GM12873 (cell line): ENCODE data around the gene CYP4B1.

ENCODE experiments used
- CTCF ChIP-seq: IDR thresholded peaks from 2 replicates; pipeline ENCODE4 v1.5.1; 2012; ENCODE audit warnings: low read depth, mild to moderate bottlenecking, moderate library complexity, low read length, control low read depth; ENCODE audit not compliant: insufficient read depth; ENCODE audit errors: missing control alignments

Gene CYP4B1

GRCh38 chr1:46819335-46819734 lies 20.5 kb downstream of the CYP4B1 start:
- TF ChIP-seq CTCF = no peak

- no peak for TF ChIP-seq CTCF
Measured at GRCh38 chr1:46820076-46820475, 21.2 kb downstream of the CYP4B1 start.

GRCh38 chr1:46820560-46821060 lies 21.8 kb downstream of the CYP4B1 start:
- TF ChIP-seq CTCF = no peak

GRCh38 chr1:46822248-46822826 lies 23.5 kb downstream of the CYP4B1 start:
- no peak for TF ChIP-seq CTCF

- TF ChIP-seq CTCF = no peak
Measured at GRCh38 chr1:46823151-46823550, 24.3 kb downstream of the CYP4B1 start.

- TF ChIP-seq CTCF = no peak
Measured at GRCh38 chr1:46830665-46831322, 31.9 kb downstream of the CYP4B1 start.

GRCh38 chr1:46862348-46862747 lies 63.5 kb downstream of the CYP4B1 start:
- no peak for TF ChIP-seq CTCF
